ENCODE results near the gene ARID1B. TPM values are rescaled to one million over a fixed set of nuclear protein-coding genes. Genes with fewer than 3 reads are reported as not detected.

The ARID1B gene
- total RNA-seq, 2 donors from 2014 or later: 74.0 to 110 TPM

DNA sequence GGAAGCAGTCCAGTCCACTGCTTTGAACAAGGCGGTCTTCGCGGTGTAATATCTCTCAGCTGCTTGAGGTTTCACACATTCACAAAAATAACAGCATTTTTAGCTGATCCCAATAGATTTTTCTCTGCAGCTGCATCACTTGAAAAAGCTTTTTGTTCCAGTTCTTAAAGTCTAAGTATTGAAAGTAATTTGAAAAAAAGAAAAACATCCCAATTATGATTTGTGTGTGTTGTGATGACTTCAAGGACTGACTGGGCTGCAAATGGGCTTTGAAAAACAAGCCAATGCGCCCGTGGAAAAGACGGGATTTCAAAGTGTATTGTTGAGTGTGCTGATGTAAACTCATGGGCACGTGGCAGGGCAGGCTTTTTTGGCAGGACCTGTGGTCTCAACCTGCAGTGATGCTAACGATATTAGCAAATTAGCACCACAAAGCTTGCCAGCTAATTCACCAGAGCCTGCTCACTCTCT, 395.1 kb downstream of the ARID1B start:
- H3K27me3 Mint-ChIP-seq (ENCODE audit: insufficient read depth): no peaks in the 10 kb centered on the region
- no peak overlapping the region for H3K9ac ChIP-seq (ENCODE audit: extremely low read depth, low read length, poor library complexity, severe bottlenecking)
- peaks cover 25% of the 10 kb centered on the region for H3K36me3 Mint-ChIP-seq (ENCODE audit: low read depth)
- 77 to 82% methylated on average over 7 to 8 of the region's 8 CpGs for WGBS, 2 experiments (ENCODE audit: insufficient coverage in 1 of 2, insufficient read length in 1 of 2)
- H3K36me3 ChIP-seq (ENCODE audit: control insufficient read depth, insufficient read depth, low read length): peaks cover 39% of the 10 kb centered on the region
- no peaks in the 10 kb centered on the region for H3K9me3 ChIP-seq (ENCODE audit: control insufficient read depth, low read length)
- H3K4me3 Mint-ChIP-seq: no peak overlapping the region
- peaks cover 12% of the 10 kb centered on the region for H3K4me1 Mint-ChIP-seq
- no peak overlapping the region for H3K27ac Mint-ChIP-seq
- DNase-seq: no peak
- H3K9me3 Mint-ChIP-seq: no peaks in the 10 kb centered on the region
- TF ChIP-seq CTCF (conservative IDR thresholded peaks at IDR 0.05): no peak
- no peaks in the 10 kb centered on the region for H3K27me3 ChIP-seq (ENCODE audit: control insufficient read depth, insufficient read depth, low read length, poor library complexity, severe bottlenecking)
- no peak overlapping the region for H3K27ac ChIP-seq (ENCODE audit: low read depth, low read length)
- no peak overlapping the region for H3K4me3 ChIP-seq (ENCODE audit: low read length)
- no peaks in the 10 kb centered on the region for H3K4me1 ChIP-seq (ENCODE audit: control insufficient read depth, insufficient read depth, low read length)

DNA sequence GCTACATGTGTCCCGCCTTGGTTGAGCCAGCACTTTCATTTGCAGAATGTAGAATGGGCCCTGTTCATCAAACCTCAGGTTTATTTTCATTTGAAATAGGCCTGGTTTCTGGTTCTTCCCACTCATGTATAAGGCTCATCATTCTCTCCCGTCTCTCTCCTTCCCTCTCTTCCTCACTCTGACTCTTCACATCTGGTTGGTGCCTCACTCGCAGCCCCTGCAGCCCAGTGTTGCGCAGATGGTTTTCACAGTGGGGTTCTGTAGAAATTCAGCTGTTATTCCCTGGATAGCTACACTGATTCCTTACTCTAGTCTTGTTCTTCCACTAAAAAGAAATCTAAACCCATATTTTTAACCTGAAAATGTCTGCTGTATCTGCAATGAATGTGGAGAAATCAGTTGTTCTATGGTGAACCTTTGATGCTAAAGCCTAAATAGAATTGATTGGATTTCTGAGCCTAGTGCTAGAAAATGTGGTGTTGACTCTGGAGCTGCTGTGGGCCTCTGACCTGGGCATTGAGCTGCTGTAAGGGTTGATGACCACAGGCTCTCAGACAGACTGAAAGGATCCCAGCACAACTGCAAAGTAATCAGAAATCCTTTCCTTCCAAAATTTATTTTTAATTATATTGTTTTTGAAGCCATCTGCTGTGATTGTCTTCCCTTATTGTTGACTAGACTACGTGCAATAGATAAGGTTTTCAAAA, 395.8 kb downstream of the ARID1B start:
- Histone ChIP-seq H3K4me3 (ENCODE audit: low read length) (no peak overlapping the region), H3K27me3 (ENCODE audit: control insufficient read depth, insufficient read depth, low read length, poor library complexity, severe bottlenecking) (no peaks in the 10 kb centered on the region), H3K9me3 (ENCODE audit: control insufficient read depth, low read length) (no peaks in the 10 kb centered on the region), H3K36me3 (ENCODE audit: control insufficient read depth, insufficient read depth, low read length) (peaks cover 32% of the 10 kb centered on the region), H3K4me1 (ENCODE audit: control insufficient read depth, insufficient read depth, low read length) (no peaks in the 10 kb centered on the region), H3K27ac (ENCODE audit: low read depth, low read length) (no peak overlapping the region), H3K9ac (ENCODE audit: extremely low read depth, low read length, poor library complexity, severe bottlenecking) (no peak overlapping the region)
- Mint-ChIP-seq H3K27me3 (ENCODE audit: insufficient read depth) (no peaks in the 10 kb centered on the region), H3K36me3 (ENCODE audit: low read depth) (peaks cover 17% of the 10 kb centered on the region), H3K9me3 (no peaks in the 10 kb centered on the region), H3K27ac (no peak overlapping the region), H3K4me3 (no peak overlapping the region), H3K4me1 (peaks cover 12% of the 10 kb centered on the region)
- WGBS, 2 experiments (ENCODE audit: insufficient coverage in 1 of 2, insufficient read length in 1 of 2): 90 to 96% methylated on average over 4 to 5 of the region's 5 CpGs
- TF ChIP-seq CTCF (conservative IDR thresholded peaks at IDR 0.05): no peak
- no peak for DNase-seq

GRCh38 chr6:157173776-157174175, 396.6 kb downstream of the ARID1B start:
- H3K27me3 ChIP-seq (ENCODE audit: control insufficient read depth, insufficient read depth, low read length, poor library complexity, severe bottlenecking): no peaks in the 10 kb centered on the region
- H3K9me3 ChIP-seq (ENCODE audit: control insufficient read depth, low read length): no peaks in the 10 kb centered on the region
- Mint-ChIP-seq H3K36me3 (ENCODE audit: low read depth) (peaks cover 13% of the 10 kb centered on the region), H3K27ac (peak overlapping the region; percentile 3), H3K27me3 (ENCODE audit: insufficient read depth) (no peaks in the 10 kb centered on the region), H3K9me3 (no peaks in the 10 kb centered on the region), H3K4me3 (no peak overlapping the region), H3K4me1 (peaks cover 12% of the 10 kb centered on the region)
- DNase-seq: no peak
- peaks cover 25% of the 10 kb centered on the region for H3K36me3 ChIP-seq (ENCODE audit: control insufficient read depth, insufficient read depth, low read length)
- H3K4me1 ChIP-seq (ENCODE audit: control insufficient read depth, insufficient read depth, low read length): no peaks in the 10 kb centered on the region
- H3K27ac ChIP-seq (ENCODE audit: low read depth, low read length): no peak overlapping the region
- no peak overlapping the region for H3K4me3 ChIP-seq (ENCODE audit: low read length)
- TF ChIP-seq CTCF (conservative IDR thresholded peaks at IDR 0.05): no peak
- no peak overlapping the region for H3K9ac ChIP-seq (ENCODE audit: extremely low read depth, low read length, poor library complexity, severe bottlenecking)
- WGBS, 2 experiments (ENCODE audit: insufficient coverage in 1 of 2, insufficient read length in 1 of 2): 91 to 93% methylated on average over 7 to 8 of the region's 8 CpGs

All from endodermal cell (in vitro differentiated cells).